Activated T-helper 9 cell treated with anti-CD3 and anti-CD28 coated beads, Interleukin-2, amount 50 U/mL, for 16 hours (primary cell): ENCODE measurements around the gene ZNF205.
A peak's percentile ranks its signal among the peaks of the same experiment; 100 is the strongest.
"Not testable (repeated sequence)": the region's sequence is repeated elsewhere in the genome, so short reads cannot be mapped to it uniquely, and the experiment has no call there.

Experiments used
- DNase-seq: peaks from one replicate; pipeline ENCODE4 v3.0.0-alpha.2; 2020; ENCODE audit warnings: low read depth

The ZNF205 gene

GRCh38 chr16:3134338-3135125 lies 22.1 kb downstream of the ZNF205 start, which contains the start of gene ZNF213:
Gene ZNF213, plus strand, starts transcription at chr16:3135029. Its CDS starts 2,252 bp downstream, at chr16:3137281.
- DNase-seq: peak; percentile 89

GRCh38 chr16:3135126-3135715 lies 22.8 kb downstream of the ZNF205 start:
- no peak for DNase-seq

GRCh38 chr16:3137267-3137666 lies 24.9 kb downstream of the ZNF205 start:
- DNase-seq: no peak

GRCh38 chr16:3138342-3138741 lies 26.0 kb downstream of the ZNF205 start:
- no peak for DNase-seq

GRCh38 chr16:3138823-3139426 lies 26.5 kb downstream of the ZNF205 start:
- DNase-seq: no peak

DNA sequence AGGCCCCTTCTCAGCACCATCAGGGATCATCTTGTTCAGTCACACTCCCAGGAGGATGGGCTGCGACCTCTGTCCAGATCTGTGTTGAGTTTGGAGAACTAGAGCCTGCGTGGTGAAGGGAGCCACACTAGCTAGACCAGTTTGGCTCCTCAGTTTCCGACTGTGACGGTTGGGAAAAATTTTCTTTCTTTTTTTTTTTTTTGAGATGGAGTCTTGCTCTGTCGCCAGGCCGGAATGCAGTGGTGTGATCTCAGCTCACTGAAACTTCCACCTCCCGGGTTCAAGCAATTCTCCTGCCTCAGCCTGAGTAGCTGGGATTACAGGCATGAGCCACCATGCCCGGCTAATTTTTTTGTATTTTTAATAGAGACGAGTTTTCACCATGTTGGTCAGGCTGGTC lies 27.2 kb downstream of the ZNF205 start:
- not testable (repeated sequence) for DNase-seq

DNA sequence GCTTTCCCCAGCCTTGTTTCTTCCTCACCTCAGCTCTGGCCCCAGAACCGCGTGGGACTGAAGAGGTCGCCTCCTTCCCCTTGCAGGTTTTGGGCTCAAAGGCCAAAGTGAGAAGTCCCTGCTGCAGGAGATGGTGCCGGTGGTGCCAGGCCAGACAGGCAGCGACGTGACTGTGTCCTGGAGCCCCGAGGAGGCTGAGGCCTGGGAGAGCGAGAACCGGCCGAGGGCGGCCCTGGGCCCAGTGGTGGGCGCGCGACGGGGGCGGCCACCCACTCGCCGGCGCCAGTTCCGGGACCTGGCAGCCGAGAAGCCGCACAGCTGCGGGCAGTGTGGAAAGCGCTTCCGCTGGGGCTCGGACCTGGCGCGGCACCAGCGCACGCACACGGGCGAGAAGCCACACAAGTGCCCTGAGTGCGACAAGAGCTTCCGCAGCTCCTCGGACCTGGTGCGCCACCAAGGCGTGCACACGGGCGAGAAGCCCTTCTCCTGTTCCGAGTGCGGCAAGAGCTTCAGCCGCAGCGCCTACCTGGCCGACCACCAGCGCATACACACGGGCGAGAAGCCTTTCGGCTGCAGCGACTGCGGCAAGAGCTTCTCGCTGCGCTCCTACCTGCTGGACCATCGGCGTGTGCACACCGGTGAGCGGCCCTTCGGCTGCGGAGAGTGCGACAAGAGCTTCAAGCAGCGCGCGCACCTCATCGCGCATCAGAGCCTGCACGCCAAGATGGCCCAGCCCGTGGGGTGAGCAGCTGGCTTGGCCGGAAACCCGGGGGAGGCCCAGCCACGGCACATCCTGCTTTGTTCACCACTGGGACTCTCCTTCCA lies 28.4 kb downstream of the ZNF205 start:
- DNase-seq: no peak

GRCh38 chr16:3141781-3142311 lies 29.5 kb downstream of the ZNF205 start:
- DNase-seq: no peak

GRCh38 chr16:3142327-3142726 lies 29.9 kb downstream of the ZNF205 start:
- DNase-seq: no peak

- DNase-seq: no peak
These were observed 30.4 kb downstream of the ZNF205 start for GRCh38 chr16:3142770-3143169.

DNA sequence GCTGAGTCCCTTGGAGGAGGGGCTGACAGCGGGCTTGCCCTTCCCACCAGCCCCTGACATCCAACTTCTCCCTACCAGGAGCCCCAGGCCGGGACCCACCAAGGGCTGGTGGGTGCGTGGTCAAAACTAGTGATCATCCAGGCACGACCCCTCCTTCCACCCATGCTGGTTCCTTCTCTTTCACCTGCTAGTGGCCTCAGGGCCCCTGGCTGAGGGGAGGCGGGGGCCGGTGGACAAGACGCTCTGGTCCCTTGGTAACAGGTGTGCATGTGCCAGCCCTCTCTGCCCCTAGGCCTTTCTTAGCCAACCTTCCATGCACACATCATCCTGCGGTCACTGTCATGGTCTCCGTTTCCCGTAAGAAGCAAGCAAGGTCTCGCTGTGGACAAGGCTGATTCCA lies 30.8 kb downstream of the ZNF205 start:
- no peak for DNase-seq

DNA sequence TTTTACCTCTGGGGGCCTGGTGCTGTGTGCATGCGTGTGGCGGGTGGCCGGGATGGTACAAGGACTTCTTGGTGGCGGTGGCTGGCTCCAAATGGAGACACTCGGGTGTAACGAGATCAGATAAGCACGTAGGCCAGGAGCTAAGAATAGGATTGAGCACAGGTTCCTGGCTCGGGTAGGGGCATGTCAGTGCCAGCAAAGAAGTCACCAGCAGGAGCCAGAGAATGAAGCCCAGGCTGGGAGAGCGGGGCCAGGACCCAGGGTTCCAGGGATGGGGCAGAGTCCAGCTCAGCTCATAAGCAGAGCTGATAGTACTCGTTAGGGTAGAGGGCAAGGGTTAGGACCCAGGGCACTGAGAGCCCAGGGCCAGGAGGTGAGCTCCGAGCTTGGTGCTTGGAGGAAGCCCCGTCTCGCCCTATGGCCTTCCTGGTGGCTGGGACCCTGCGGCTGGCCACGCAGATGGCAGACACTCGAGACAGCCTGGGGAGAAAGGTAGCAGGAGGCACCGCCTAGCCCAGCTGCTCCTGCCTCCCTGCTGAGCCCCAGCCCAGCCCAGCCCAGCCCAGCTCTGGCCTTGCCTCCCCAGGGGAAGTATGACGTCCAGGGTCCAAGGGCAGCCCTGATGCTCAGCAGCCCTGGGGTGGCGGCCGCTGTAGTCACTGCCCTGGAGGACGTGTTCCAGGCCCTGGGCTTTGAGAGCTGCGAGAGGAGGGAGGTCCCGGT lies 31.4 kb downstream of the ZNF205 start:
- DNase-seq: no peak

DNA sequence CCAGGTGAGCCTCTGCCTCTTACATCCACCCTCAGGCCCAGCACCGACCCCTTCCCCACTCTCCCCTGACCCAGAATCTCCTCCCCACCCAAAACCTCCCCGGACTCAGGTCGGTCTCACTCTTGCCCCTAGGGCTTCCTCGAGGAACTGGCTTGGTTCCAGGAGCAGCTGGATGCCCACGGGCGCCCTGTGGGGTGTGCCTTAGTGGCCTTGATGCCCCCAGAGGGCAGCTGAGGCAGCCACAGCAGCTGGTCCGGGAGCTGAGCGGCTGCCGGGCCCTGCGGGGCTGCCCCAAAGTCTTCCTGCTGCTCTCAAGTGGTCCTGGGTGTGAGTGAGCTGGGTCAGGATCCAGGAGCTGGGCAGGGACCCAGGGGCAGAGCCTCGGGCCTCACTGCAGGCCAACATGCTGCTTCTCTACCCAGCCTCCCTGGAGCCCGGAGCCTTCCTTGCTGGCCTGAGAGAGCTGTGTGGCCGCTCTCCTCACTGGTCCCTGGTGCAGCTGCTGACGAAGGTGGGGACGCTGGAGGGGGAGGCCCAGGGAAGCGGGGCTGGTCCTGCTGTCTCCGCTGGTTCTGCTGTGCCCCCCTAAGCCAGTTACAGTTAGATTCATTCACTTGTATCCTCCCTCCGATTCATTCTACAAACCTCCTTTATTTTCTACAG lies 32.1 kb downstream of the ZNF205 start:
- DNase-seq: no peak

GRCh38 chr16:3145151-3145550 lies 32.8 kb downstream of the ZNF205 start:
- DNase-seq: no peak

DNA sequence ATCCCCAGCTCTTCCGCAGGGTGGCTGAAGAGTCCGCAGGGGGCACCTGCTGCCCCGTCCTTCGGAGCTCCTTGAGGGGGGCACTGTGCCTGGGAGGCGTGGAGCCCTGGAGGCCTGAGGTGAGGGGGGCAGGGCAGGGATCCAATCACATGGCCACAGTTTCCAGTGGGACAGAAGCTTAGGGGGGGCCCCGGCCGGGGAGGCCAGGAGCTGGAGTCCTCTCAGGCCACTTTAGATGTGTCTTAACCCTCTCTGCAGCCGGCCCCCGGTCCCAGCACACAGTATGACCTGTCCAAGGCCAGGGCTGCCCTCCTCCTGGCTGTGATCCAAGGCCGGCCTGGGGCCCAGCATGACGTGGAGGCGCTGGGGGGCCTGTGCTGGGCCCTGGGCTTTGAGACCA lies 33.3 kb downstream of the ZNF205 start:
- no peak for DNase-seq

DNA sequence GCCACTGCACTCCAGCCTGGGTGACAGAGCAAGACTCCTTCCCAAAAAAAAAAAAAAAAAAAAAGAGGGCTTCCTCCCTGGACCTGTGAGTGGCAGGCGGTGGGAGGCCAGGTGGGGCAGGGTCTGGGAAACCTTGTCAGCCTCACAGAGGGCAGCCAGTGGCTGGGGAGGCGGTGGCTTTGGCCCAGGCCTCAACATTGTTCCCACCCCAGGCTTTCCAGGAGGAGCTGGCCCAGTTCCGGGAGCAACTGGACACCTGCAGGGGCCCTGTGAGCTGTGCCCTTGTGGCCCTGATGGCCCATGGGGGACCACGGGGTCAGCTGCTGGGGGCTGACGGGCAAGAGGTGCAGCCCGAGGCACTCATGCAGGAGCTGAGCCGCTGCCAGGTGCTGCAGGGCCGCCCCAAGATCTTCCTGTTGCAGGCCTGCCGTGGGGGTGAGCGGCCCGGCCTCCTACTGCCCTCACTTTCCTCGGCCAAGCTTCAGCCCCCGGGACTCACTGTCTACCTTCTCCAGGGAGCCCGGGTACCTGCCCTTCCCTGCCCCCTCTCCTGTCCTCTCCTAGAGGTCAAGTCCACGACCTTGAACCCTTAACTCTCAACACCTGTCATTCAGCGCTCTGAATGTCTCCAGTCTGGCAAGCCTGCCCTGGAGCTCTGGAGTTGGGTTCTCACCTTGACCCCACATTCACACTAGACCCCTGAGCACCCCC lies 34.8 kb downstream of the ZNF205 start:
- DNase-seq: no peak

GRCh38 chr16:3147757-3148104 lies 35.3 kb downstream of the ZNF205 start:
- no peak for DNase-seq

DNA sequence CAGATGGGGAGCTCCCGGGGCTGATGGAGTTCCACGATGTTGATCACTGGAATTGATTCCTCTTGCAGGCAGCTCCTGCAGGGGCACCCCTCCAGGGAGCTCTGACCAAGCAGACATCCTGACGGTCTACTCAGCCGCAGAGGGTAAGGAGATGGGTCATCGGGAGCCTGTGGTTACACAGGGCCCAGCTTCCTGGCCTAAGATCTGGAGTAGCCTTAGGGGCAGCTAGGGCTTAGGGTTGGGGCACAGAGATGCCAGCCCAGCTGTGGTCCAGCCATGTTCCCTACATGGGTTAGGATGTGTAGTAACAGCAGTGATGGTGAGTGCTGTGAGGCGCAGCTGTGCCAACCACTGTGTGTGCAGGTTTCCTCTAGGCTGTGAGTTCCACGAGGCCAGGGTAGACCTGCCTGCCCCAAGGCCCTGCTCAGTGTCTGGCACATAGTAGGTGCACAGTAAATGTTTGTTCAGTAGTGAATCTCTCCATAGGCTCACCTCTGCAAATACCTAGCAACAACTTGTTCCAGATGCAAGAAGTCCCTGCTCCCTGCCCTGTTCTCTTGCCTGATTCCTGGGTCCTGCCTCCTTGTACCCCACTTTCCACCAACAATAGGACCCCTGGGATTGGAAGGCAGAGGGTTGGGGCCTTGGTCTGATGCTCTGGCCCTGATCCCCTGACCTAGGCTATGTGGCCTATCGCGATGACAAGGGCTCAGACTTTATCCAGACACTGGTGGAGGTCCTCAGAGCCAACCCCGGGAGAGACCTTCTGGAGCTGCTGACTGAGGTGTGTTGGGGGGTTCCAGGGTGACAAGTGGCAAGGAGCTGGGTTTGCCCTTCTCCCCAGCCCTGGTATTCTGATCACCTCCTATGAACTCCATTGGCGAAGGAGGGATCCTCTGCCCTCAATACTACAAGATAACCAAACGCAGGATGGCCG lies 36.1 kb downstream of the ZNF205 start:
- no peak for DNase-seq

GRCh38 chr16:3149193-3149530 lies 36.8 kb downstream of the ZNF205 start:
- no peak for DNase-seq
